ENCODE results near the gene SUSD1.

DNA sequence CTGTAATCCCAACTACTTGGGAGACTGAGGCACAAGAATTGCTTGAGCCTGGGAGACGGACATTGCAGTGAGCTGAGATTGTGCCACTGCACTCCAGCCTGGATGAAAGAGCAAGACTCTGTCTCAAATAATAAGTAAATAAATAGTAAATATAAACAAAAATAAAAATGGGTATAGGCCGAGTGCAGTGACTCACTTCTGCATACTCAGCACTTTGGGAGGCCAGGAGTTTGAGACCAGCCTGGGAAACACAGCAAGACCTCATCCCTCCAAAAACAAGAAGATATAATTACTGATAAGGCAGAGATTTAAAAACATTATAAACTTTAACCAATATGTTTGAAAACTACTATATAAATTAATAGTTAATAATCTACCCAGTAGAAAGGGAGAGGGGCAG lies 37.8 kb upstream of the SUSD1 start:
- TF ChIP-seq, protein P1, sequence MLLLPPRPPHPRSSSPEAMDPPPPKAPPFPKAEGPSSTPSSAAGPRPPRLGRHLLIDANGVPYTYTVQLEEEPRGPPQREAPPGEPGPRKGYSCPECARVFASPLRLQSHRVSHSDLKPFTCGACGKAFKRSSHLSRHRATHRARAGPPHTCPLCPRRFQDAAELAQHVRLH (tag by site-specific recombination; IDR thresholded peaks at IDR 0.05) = no peak
- TF ChIP-seq ZNF16 (tag by site-specific recombination; IDR thresholded peaks at IDR 0.05; ENCODE audit: low read depth) (no peak), ZFP41 (tag by site-specific recombination; IDR thresholded peaks at IDR 0.05; ENCODE audit: borderline replicate concordance) (no peak), ZNF274 (IDR thresholded peaks at IDR 0.05; ENCODE audit: low read length) (no peak), ZNF274 (tag by site-specific recombination; IDR thresholded peaks at IDR 0.05; ENCODE audit: borderline replicate concordance) (no peak), YY1 (tag by site-specific recombination; IDR thresholded peaks at IDR 0.05) (no peak)

Measured in HEK293 (cell line).